Fibroblast of lung (primary cell): ENCODE measurements around the gene SORCS2. TPM values are rescaled to one million over a fixed set of nuclear protein-coding genes. Genes with fewer than 3 reads are reported as not detected.
"Not testable (repeated sequence)": the region's sequence is repeated elsewhere in the genome, so short reads cannot be mapped to it uniquely, and the experiment has no call there.

ENCODE experiments used
- DNase-seq, 2 donors: peaks; one replicate each; pipeline versions ENCODE4 v3.0.0 to v3.0.0-alpha.2; 2010; ENCODE audit warnings: low read depth in 2 of 2
- H2AFZ ChIP-seq: 2 replicates; pipeline ENCODE4 v1.5.1; 2012; ENCODE audit warnings: low read length, control low read depth, inconsistent platforms
- H3K27ac ChIP-seq: 2 replicates; pipeline ENCODE4 v1.5.1; 2011; ENCODE audit warnings: low read length, control low read depth; ENCODE audit not compliant: insufficient read depth
- H3K27me3 ChIP-seq: 2 replicates; pipeline ENCODE4 v1.5.1; 2011; ENCODE audit warnings: mild to moderate bottlenecking, low read length; ENCODE audit not compliant: control insufficient read depth, insufficient read depth
- H3K36me3 ChIP-seq: 2 replicates; pipeline ENCODE4 v1.5.1; 2011; ENCODE audit warnings: low read length; ENCODE audit not compliant: control insufficient read depth, insufficient read depth
- H3K4me1 ChIP-seq: 2 replicates; pipeline ENCODE4 v1.5.1; 2011; ENCODE audit warnings: low read length; ENCODE audit not compliant: control insufficient read depth, insufficient read depth; ENCODE audit errors: extremely low read depth
- H3K4me2 ChIP-seq: 2 replicates; pipeline ENCODE4 v1.5.1; 2011; ENCODE audit warnings: low read length, control low read depth; ENCODE audit not compliant: insufficient read depth; ENCODE audit errors: extremely low read depth
- H3K4me3 ChIP-seq, 4 experiments: fragments of 200-600 bp in 1 of 4; sonication (generic) in 1 of 4; replicated peaks in 1 of 4; 2 replicates each; pipeline ENCODE4 v1.5.1; 2011 to 2016; ENCODE audit warnings: low read length in 4 of 4, low read depth in 3 of 4, mild to moderate bottlenecking in 3 of 4, control low read depth in 2 of 4, inconsistent platforms in 1 of 4, mixed read lengths in 1 of 4; ENCODE audit not compliant: insufficient read depth in 1 of 4; ENCODE audit errors: control extremely low read depth in 1 of 4
- H3K79me2 ChIP-seq: 2 replicates; pipeline ENCODE4 v1.5.1; 2012; ENCODE audit warnings: mild to moderate bottlenecking, low read length, inconsistent platforms; ENCODE audit not compliant: control insufficient read depth, insufficient read depth
- H3K9ac ChIP-seq: 2 replicates; pipeline ENCODE4 v1.5.1; 2011; ENCODE audit warnings: mild to moderate bottlenecking, low read length, control low read depth; ENCODE audit not compliant: insufficient read depth
- H3K9me3 ChIP-seq: 2 replicates; pipeline ENCODE4 v1.5.1; 2012; ENCODE audit warnings: low read depth, low read length; ENCODE audit not compliant: control insufficient read depth, insufficient read depth
- H4K20me1 ChIP-seq: 2 replicates; pipeline ENCODE4 v1.5.1; 2011; ENCODE audit warnings: low read length; ENCODE audit not compliant: control insufficient read depth, insufficient read depth; ENCODE audit errors: extremely low read depth
- EZH2 ChIP-seq: IDR thresholded peaks from 2 replicates; pipeline ENCODE4 v1.5.1; 2012; ENCODE audit warnings: low read length, control low read depth, mild to moderate bottlenecking; ENCODE audit errors: missing control alignments
- polyA plus RNA-seq, 2 donors: library from polyadenylated mRNA; depleted of rRNA in 1 of 2; stranded (reverse) in 1 of 2; unstranded in 1 of 2; fragments of >200 nt; gene quantifications; 2 replicates each; pipeline ENCODE4 v1.2.1, GENCODE V29; 2011 to 2012; ENCODE audit warnings: missing spikeins in 1 of 2
- total RNA-seq: library from RNA; depleted of rRNA; stranded (reverse); fragments of >200 nt; gene quantifications from 2 replicates; pipeline ENCODE4 v1.2.1, GENCODE V29; 2014
- TF ChIP-seq, protein P1 (sequence below), 2 donors: IDR thresholded peaks in 1 of 2; conservative IDR thresholded peaks in 1 of 2; 1 replicate in 1 of 2; 2 replicates in 1 of 2; pipeline ENCODE4 v1.5.1; 2011 to 2012; ENCODE audit warnings: low read length in 2 of 2, control low read depth in 1 of 2, inconsistent platforms in 1 of 2, low read depth in 1 of 2, mild to moderate bottlenecking in 1 of 2

The SORCS2 gene
- total and polyA plus RNA-seq, 2 donors (not counting 1 experiment from before 2014, with no cell fraction given), result 0.17 to 0.41 TPM

- no peak overlapping the region for H2AFZ ChIP-seq
- H3K36me3 ChIP-seq, result no peaks in the 10 kb centered on the region
- H4K20me1 ChIP-seq, result no peaks in the 10 kb centered on the region
- no peak for DNase-seq
- peaks cover 5% of the 10 kb centered on the region for H3K4me1 ChIP-seq
- no peak for TF ChIP-seq EZH2
- TF ChIP-seq, protein P1, sequence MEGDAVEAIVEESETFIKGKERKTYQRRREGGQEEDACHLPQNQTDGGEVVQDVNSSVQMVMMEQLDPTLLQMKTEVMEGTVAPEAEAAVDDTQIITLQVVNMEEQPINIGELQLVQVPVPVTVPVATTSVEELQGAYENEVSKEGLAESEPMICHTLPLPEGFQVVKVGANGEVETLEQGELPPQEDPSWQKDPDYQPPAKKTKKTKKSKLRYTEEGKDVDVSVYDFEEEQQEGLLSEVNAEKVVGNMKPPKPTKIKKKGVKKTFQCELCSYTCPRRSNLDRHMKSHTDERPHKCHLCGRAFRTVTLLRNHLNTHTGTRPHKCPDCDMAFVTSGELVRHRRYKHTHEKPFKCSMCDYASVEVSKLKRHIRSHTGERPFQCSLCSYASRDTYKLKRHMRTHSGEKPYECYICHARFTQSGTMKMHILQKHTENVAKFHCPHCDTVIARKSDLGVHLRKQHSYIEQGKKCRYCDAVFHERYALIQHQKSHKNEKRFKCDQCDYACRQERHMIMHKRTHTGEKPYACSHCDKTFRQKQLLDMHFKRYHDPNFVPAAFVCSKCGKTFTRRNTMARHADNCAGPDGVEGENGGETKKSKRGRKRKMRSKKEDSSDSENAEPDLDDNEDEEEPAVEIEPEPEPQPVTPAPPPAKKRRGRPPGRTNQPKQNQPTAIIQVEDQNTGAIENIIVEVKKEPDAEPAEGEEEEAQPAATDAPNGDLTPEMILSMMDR (conservative IDR thresholded peaks at IDR 0.05 in 1 of 2, IDR thresholded peaks at IDR 0.05 in 1 of 2; ENCODE audit: low read depth in 1 of 2, low read length in 2 of 2), result no peak
- no peaks in the 10 kb centered on the region for H3K79me2 ChIP-seq
- no peak overlapping the region for H3K9ac ChIP-seq
- H3K4me3 ChIP-seq, result no peak overlapping the region
- H3K27me3 ChIP-seq, result no peaks in the 10 kb centered on the region
- no peak overlapping the region for H3K27ac ChIP-seq
- no peak overlapping the region for H3K4me2 ChIP-seq
- H3K9me3 ChIP-seq, result no peaks in the 10 kb centered on the region
These were observed 20.6 kb downstream of the SORCS2 start for GRCh38 chr4:7212921-7213320.

DNA sequence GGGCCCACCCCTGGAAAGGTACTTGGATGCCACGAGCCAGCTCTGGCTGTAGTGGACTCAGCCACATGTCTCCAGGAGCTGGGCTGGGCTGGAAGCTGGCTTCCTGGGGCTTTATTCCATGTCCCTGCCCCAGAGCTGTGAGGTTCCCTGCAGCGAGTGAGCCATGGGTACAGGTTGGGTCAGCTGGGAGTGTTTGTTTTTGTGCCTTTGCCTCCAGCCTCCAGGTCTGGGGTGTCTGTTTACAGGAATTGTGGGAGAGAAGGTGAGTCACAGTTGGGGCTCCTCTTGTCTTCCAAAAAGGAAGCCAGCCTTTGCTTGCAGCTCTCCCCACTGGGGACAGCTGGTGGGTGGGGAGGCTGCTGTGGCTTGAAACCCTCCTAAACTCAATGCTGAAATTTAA, 21.5 kb downstream of the SORCS2 start:
- Histone ChIP-seq H4K20me1 (no peaks in the 10 kb centered on the region), H3K9me3 (no peaks in the 10 kb centered on the region), H3K79me2 (no peaks in the 10 kb centered on the region), H3K27ac (no peak overlapping the region), H3K4me3 (no peak overlapping the region), H2AFZ (no peak overlapping the region), H3K4me1 (peaks cover 5% of the 10 kb centered on the region), H3K9ac (no peak overlapping the region), H3K27me3 (no peaks in the 10 kb centered on the region), H3K4me2 (no peak overlapping the region), H3K36me3 (no peaks in the 10 kb centered on the region)
- DNase-seq, result no peak
- TF ChIP-seq EZH2, result no peak

DNA sequence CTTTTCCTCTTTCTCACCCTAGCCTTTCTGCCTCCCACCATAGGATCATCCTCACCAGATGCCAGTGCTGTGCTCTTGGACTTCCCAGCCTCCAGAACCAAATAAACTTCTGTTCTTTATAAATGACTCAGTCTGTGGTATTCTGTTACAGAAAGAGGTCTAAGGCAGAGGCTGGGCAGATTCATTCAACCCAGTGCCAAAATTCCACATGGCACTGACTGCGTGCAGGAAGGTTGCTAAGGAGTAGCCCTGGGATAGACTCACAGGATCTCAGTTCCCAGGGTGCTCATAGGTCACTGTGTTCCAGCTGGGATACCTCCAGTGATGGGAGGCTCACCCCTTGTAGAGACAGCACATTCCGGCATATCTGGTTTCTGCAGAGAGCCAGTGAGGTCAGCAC, 22.0 kb downstream of the SORCS2 start:
- H4K20me1 ChIP-seq, result no peaks in the 10 kb centered on the region
- TF ChIP-seq EZH2, result no peak
- TF ChIP-seq, protein P1 (conservative IDR thresholded peaks at IDR 0.05 in 1 of 2, IDR thresholded peaks at IDR 0.05 in 1 of 2; ENCODE audit: low read depth in 1 of 2, low read length in 2 of 2), result no peak
- no peaks in the 10 kb centered on the region for H3K9me3 ChIP-seq
- H3K4me2 ChIP-seq, result no peak overlapping the region
- H3K79me2 ChIP-seq, result no peaks in the 10 kb centered on the region
- DNase-seq, result peak in 1 of 2 donors; percentile 70
- H3K4me3 ChIP-seq, result no peak overlapping the region
- H3K4me1 ChIP-seq, result peaks cover 4% of the 10 kb centered on the region
- H3K27me3 ChIP-seq, result no peaks in the 10 kb centered on the region
- no peaks in the 10 kb centered on the region for H3K36me3 ChIP-seq
- no peak overlapping the region for H3K9ac ChIP-seq
- no peak overlapping the region for H2AFZ ChIP-seq
- no peak overlapping the region for H3K27ac ChIP-seq

DNA sequence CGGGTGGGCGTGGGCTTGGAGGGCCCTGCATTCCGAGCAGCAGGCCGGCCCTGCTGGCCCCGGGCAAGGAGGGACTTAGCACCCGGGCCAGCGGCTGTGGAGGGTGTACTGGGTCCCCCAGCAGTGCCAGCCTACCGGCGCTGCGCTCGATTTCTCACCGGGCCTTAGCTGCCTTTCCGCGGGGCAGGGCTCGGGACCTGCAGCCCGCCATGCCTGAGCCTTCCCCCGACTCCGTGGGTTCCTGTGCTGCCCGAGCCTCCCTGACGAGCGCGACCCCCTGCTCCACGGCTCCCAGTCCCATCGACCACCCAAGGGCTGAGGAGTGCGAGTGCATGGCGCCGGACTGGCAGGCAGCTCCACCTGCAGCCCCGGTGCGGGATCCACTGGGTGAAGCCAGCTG, 22.8 kb downstream of the SORCS2 start:
- H3K4me2 ChIP-seq, H3K9ac ChIP-seq, H3K27me3 ChIP-seq, H2AFZ ChIP-seq, DNase-seq, H3K9me3 ChIP-seq, H3K27ac ChIP-seq, H4K20me1 ChIP-seq, H3K4me3 ChIP-seq, H3K4me1 ChIP-seq, H3K79me2 ChIP-seq, H3K36me3 ChIP-seq: not testable (repeated sequence)
